ENCODE results near the gene ARHGAP5.
A peak's percentile ranks its signal among the peaks of the same experiment; 100 is the strongest.

The ARHGAP5 gene

GRCh38 chr14:32201816-32202490 lies 124.8 kb downstream of the ARHGAP5 start, which contains the start of gene RNU6-7:
RNU6-7 (plus strand) TSS chr14:32202045.
- H3K4me3 ChIP-seq (replicated peaks in 1 of 2; ENCODE audit: low read depth in 2 of 2, low read length in 2 of 2), result peak within 1 kb of the TSS; percentile 67 to 70
- DNase-seq (ENCODE audit: low read depth in 2 of 2), result peak in 1 of 2 donors; percentile 5
- TF ChIP-seq CTCF (IDR thresholded peaks at IDR 0.05; ENCODE audit: low read depth, low read length), result no peak

GRCh38 chr14:32202491-32202997 lies 125.4 kb downstream of the ARHGAP5 start:
- peak in 1 of 2 donors; percentile 54 for DNase-seq (ENCODE audit: low read depth in 2 of 2)
- peak overlapping the region; percentile 67 to 70 for H3K4me3 ChIP-seq (replicated peaks in 1 of 2; ENCODE audit: low read depth in 2 of 2, low read length in 2 of 2)
- no peak for TF ChIP-seq CTCF (IDR thresholded peaks at IDR 0.05; ENCODE audit: low read depth, low read length)

GRCh38 chr14:32202998-32203882 lies 126.1 kb downstream of the ARHGAP5 start, which contains the start of gene RNU6-8:
RNU6-8 (minus strand) TSS chr14:32203269.
- TF ChIP-seq CTCF (IDR thresholded peaks at IDR 0.05; ENCODE audit: low read depth, low read length), result no peak
- peak; percentile 89 to 91 for DNase-seq (ENCODE audit: low read depth in 2 of 2)
- H3K4me3 ChIP-seq (replicated peaks in 1 of 2; ENCODE audit: low read depth in 2 of 2, low read length in 2 of 2), result peak within 1 kb of the TSS; percentile 67 to 70

- no peak for TF ChIP-seq CTCF (IDR thresholded peaks at IDR 0.05; ENCODE audit: low read depth, low read length)
- DNase-seq (ENCODE audit: low read depth in 2 of 2), result peak in 1 of 2 donors; percentile 3
- H3K4me3 ChIP-seq (replicated peaks in 1 of 2; ENCODE audit: low read depth in 2 of 2, low read length in 2 of 2), result peak overlapping the region; percentile 50 to 70
These were observed 126.8 kb downstream of the ARHGAP5 start for GRCh38 chr14:32203928-32204357.

GRCh38 chr14:32205554-32205953 lies 128.4 kb downstream of the ARHGAP5 start:
- DNase-seq (ENCODE audit: low read depth in 2 of 2), result no peak
- H3K4me3 ChIP-seq (replicated peaks in 1 of 2; ENCODE audit: low read depth in 2 of 2, low read length in 2 of 2), result no peak overlapping the region
- no peak for TF ChIP-seq CTCF (IDR thresholded peaks at IDR 0.05; ENCODE audit: low read depth, low read length)

- no peak overlapping the region for H3K4me3 ChIP-seq (replicated peaks in 1 of 2; ENCODE audit: low read depth in 2 of 2, low read length in 2 of 2)
- no peak for DNase-seq (ENCODE audit: low read depth in 2 of 2)
- TF ChIP-seq CTCF (IDR thresholded peaks at IDR 0.05; ENCODE audit: low read depth, low read length), result no peak
These were observed 128.9 kb downstream of the ARHGAP5 start for GRCh38 chr14:32205984-32206383.
